ENCODE results near the gene CSMD2.

CSMD2 gene

DNA sequence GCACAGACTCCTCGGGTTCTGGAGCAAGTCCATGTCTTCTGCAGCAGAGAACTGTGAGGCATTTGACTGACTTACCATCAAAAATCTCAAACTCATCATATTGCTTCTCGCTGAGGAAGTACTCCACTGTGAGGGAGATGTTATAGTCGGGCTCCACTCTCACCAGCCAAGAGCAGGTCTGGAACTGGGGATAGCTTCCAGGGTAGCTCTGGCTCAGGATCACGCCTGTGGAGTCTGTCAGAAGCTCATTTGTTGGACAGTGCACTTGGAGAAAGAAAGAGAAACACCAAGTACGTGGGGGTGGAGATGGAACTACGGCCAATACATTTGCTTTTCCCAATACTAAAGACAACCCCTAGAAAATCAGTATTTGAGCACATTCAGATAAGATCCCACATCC, 581.5 kb downstream of the CSMD2 start:
- POLR2A ChIA-PET: no interaction called here
- TF ChIP-seq LEF1 (IDR thresholded peaks at IDR 0.05; ENCODE audit: borderline replicate concordance): no peak
- TF ChIP-seq NFRKB (IDR thresholded peaks at IDR 0.05): no peak
- no peak for TF ChIP-seq SP1 (IDR thresholded peaks at IDR 0.05)
- TF ChIP-seq BHLHE40 (IDR thresholded peaks at IDR 0.05; ENCODE audit: borderline replicate concordance): no peak
- TF ChIP-seq FOXM1 (IDR thresholded peaks at IDR 0.05; ENCODE audit: borderline replicate concordance): no peak
- TF ChIP-seq SUZ12 (IDR thresholded peaks at IDR 0.05): no peak
- TF ChIP-seq, protein P1, sequence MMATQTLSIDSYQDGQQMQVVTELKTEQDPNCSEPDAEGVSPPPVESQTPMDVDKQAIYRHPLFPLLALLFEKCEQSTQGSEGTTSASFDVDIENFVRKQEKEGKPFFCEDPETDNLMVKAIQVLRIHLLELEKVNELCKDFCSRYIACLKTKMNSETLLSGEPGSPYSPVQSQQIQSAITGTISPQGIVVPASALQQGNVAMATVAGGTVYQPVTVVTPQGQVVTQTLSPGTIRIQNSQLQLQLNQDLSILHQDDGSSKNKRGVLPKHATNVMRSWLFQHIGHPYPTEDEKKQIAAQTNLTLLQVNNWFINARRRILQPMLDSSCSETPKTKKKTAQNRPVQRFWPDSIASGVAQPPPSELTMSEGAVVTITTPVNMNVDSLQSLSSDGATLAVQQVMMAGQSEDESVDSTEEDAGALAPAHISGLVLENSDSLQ (IDR thresholded peaks at IDR 0.05): no peak
- TF ChIP-seq HDGF (IDR thresholded peaks at IDR 0.05; ENCODE audit: borderline replicate concordance): no peak
- no peak for TF ChIP-seq L3MBTL2 (conservative IDR thresholded peaks at IDR 0.05)
- TF ChIP-seq ELF4 (IDR thresholded peaks at IDR 0.05): no peak
- no peak for TF ChIP-seq FOXK2 (IDR thresholded peaks at IDR 0.05)
- no peak for DNase-seq (ENCODE audit: extremely low spot score)
- CTCF ChIA-PET: interaction anchor here (0.6 kb wide), 2 partner anchors 13 to 1500 kb away, joined by 3 to 4 read pairs; no protein-coding TSS in a partner anchor

DNA sequence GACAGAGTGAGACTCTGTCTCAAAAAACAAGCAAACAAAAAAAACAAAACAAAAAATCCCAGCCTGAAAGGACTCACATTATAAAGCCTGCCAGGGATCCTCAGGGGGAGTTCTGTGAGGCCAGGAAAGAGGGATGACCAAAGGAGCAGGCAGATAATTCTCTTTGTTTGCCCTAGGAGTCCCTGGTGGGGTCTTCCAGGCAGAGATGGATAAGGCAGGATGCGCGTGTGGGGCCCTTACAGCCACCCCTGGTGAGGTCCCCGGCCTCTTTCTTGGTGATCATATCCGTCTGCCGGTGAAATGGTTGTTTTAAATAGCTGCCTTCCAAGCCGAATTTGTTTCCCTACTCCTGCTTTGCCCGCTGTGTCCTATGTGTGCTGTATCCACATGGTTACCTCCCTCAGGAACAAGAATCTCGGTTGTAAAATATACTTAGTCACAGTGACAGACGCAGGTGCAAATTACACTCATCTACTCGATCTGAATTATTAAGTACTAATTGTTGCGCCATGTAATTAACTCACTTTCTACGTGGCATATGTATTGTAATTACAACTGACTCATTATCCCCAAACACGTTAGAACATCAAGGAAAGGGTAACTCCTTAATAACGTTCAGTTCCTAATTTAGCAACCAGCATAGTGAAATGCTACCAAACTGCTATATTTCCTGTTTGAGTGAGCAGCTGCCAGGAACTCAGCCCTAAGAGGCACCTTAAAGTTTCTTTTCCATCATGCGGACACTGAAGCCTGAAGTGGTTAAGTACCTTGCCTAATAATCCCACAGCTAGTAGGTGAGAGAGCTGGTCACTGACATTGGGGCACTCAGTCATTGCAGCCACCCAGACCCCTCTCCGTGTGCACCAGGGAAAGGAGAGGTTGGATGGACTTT, 586.2 kb downstream of the CSMD2 start:
- CTCF ChIA-PET: no interaction called here
- DNase-seq (ENCODE audit: extremely low spot score): no peak
- POLR2A ChIA-PET: no interaction called here
- no peak for TF ChIP-seq BHLHE40 (IDR thresholded peaks at IDR 0.05; ENCODE audit: borderline replicate concordance)
- TF ChIP-seq FOXM1 (IDR thresholded peaks at IDR 0.05; ENCODE audit: borderline replicate concordance): no peak
- no peak for TF ChIP-seq ZNF384 (IDR thresholded peaks at IDR 0.05)
- TF ChIP-seq ELF4 (IDR thresholded peaks at IDR 0.05): no peak
- no peak for TF ChIP-seq HDGF (IDR thresholded peaks at IDR 0.05; ENCODE audit: borderline replicate concordance)
- TF ChIP-seq LEF1 (IDR thresholded peaks at IDR 0.05; ENCODE audit: borderline replicate concordance): no peak
- TF ChIP-seq CTBP1 (IDR thresholded peaks at IDR 0.05; ENCODE audit: borderline replicate concordance): no peak

DNA sequence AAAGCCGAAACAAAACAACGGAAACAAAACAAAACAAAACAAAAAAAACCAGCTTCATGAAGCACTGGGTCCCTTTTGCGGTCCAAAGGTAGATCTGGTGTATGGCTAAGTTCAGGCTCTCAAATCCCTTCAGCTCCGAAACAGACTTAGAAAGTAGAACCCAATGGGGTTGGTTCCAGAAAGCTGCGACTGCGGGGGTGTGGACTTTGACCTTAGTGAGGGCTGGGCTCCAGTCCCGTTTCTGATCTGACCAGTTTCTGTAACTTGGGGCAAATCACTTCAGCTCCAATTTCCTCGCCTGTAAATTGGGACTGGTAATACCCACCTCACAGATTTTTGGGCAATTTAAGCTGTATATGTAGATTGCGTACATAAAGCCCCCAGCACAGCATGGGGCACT, 587.4 kb downstream of the CSMD2 start:
- ChIA-PET POLR2A (no interaction called here), CTCF (no interaction called here)
- DNase-seq (ENCODE audit: extremely low spot score): no peak
- no peak for TF ChIP-seq SUZ12 (IDR thresholded peaks at IDR 0.05)
- no peak for TF ChIP-seq CTBP1 (IDR thresholded peaks at IDR 0.05; ENCODE audit: borderline replicate concordance)
- no peak for TF ChIP-seq TARDBP (IDR thresholded peaks at IDR 0.05)
- TF ChIP-seq ZNF384 (IDR thresholded peaks at IDR 0.05): no peak
- TF ChIP-seq L3MBTL2 (conservative IDR thresholded peaks at IDR 0.05): no peak
- no peak for TF ChIP-seq ARNT (IDR thresholded peaks at IDR 0.05)
- TF ChIP-seq SP1 (IDR thresholded peaks at IDR 0.05): no peak
- no peak for TF ChIP-seq NFRKB (IDR thresholded peaks at IDR 0.05)
- TF ChIP-seq ELF4 (IDR thresholded peaks at IDR 0.05): no peak
- TF ChIP-seq FOXA1 (IDR thresholded peaks at IDR 0.05): no peak
- no peak for TF ChIP-seq HDGF (IDR thresholded peaks at IDR 0.05; ENCODE audit: borderline replicate concordance)

DNA sequence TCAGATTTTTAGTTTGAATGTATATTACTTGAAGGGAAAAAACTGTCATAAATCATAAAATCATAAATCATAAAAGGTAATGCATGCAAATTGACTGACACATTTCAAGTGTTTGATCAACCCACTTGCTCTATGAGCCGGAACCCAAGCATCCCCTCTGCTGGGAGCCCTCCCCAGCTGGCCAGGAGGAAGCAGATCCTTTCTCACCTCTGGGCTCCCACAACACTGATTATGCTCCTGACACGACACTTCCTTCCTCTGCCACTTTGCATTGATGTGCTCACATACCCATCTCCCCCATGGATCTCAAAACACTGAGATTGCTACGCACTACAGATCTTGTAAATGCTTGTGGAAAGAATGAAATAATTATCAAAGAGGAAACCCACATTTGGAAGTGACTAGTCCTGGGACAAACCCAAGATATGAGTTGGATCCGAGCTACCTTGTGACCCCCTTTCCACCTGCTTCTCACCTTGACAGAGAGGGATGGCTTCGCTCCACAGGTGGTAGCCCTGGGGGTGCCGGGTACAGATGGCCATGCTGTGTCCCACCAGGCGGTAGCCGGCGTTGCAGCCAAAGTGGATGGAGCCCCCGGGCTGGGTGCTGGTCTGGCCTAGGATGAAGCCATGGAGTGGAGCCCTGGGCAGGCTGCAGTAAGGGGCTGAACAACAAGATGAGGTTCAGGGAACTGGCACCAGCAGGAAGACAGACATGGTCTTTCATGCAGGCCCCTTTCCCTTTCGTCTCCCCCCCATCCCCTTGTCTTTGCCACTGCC, 588.0 kb downstream of the CSMD2 start:
- CTCF ChIA-PET: no interaction called here

DNA sequence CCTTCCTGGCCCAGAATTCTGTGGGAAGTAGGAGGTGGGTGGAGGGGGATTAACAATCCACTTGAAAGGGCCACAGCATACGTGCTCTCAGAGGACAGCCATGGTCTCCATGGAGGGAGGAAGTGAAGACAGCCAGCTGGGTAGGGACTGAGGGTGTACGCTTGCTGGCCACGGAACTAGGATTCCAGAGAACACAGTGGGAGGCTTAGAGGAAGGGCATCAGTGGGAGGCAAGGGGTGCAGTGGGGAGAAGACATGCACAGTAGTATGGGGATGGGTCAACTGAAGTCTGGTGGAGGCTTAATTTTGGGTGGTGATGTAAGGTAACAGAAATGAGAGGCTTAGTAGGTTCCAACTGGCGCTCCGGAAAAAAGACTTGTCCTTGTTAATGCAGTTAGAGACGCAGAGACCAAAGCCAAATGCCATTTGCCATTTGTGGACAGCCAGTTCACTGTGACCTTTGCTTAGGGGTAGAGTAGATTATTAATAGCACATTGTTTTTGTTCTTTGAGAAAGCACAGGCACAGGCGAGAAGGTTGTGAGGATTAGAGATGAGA, 589.6 kb downstream of the CSMD2 start:
- POLR2A ChIA-PET: no interaction called here
- DNase-seq (ENCODE audit: extremely low spot score): no peak

More for the DNA sequence above, 588.0 kb downstream of the CSMD2 start:
- POLR2A ChIA-PET: no interaction called here
- DNase-seq (ENCODE audit: extremely low spot score): no peak
- TF ChIP-seq, protein P1 (IDR thresholded peaks at IDR 0.05): peak; percentile 54
- no peak for TF ChIP-seq HDGF (IDR thresholded peaks at IDR 0.05; ENCODE audit: borderline replicate concordance)

DNA sequence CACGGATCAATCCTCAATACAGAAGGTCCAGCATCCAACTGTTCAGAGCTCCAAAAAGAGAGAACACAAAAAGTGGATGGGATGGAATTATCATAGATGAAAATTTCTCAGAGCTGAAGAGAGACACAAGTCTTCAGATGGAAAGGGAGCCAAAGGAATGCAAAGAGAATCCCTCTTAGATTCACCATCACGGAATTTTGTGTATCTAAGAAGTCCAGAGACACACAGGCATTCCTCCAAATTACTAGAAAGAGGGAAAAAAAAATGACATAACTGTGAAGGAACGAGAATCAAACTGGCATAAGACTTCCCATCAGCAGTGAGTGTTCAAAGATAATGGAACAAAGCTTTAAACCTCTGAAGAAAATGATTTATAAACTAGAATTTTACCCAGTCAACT, 591.4 kb downstream of the CSMD2 start:
- ChIA-PET CTCF (no interaction called here), POLR2A (no interaction called here)
- no peak for DNase-seq (ENCODE audit: extremely low spot score)
- no peak for TF ChIP-seq BHLHE40 (IDR thresholded peaks at IDR 0.05; ENCODE audit: borderline replicate concordance)
- TF ChIP-seq ARNT (IDR thresholded peaks at IDR 0.05): no peak
- TF ChIP-seq, protein P1 (IDR thresholded peaks at IDR 0.05): no peak
- no peak for TF ChIP-seq SUZ12 (IDR thresholded peaks at IDR 0.05)
- TF ChIP-seq HDGF (IDR thresholded peaks at IDR 0.05; ENCODE audit: borderline replicate concordance): no peak
- TF ChIP-seq L3MBTL2 (conservative IDR thresholded peaks at IDR 0.05): no peak
- TF ChIP-seq ELF4 (IDR thresholded peaks at IDR 0.05): no peak
- TF ChIP-seq FOXA1 (IDR thresholded peaks at IDR 0.05): no peak
- no peak for TF ChIP-seq NFRKB (IDR thresholded peaks at IDR 0.05)
- no peak for TF ChIP-seq FOXM1 (IDR thresholded peaks at IDR 0.05; ENCODE audit: borderline replicate concordance)
- no peak for TF ChIP-seq CTBP1 (IDR thresholded peaks at IDR 0.05; ENCODE audit: borderline replicate concordance)
- no peak for TF ChIP-seq FOXK2 (IDR thresholded peaks at IDR 0.05)

More for the DNA sequence above, 589.6 kb downstream of the CSMD2 start:
- CTCF ChIA-PET: no interaction called here
- no peak for TF ChIP-seq ARNT (IDR thresholded peaks at IDR 0.05)
- no peak for TF ChIP-seq LEF1 (IDR thresholded peaks at IDR 0.05; ENCODE audit: borderline replicate concordance)
- no peak for TF ChIP-seq SP1 (IDR thresholded peaks at IDR 0.05)
- TF ChIP-seq L3MBTL2 (conservative IDR thresholded peaks at IDR 0.05): no peak
- no peak for TF ChIP-seq HDGF (IDR thresholded peaks at IDR 0.05; ENCODE audit: borderline replicate concordance)
- TF ChIP-seq BHLHE40 (IDR thresholded peaks at IDR 0.05; ENCODE audit: borderline replicate concordance): no peak
- TF ChIP-seq FOXA1 (IDR thresholded peaks at IDR 0.05): no peak
- no peak for TF ChIP-seq ELF4 (IDR thresholded peaks at IDR 0.05)
- no peak for TF ChIP-seq FOXM1 (IDR thresholded peaks at IDR 0.05; ENCODE audit: borderline replicate concordance)

Measured in HEK293T (cell line).